ENCODE measurements around the gene TSBP1.
"Not testable (repeated sequence)": the region's sequence is repeated elsewhere in the genome, so short reads cannot be mapped to it uniquely, and the experiment has no call there.

Gene TSBP1

GRCh38 chr6:32291543-32291942 lies 80.2 kb downstream of the TSBP1 start:
- no peak for DNase-seq (ENCODE audit: low read depth)
- no peak overlapping the region for H3K4me3 ChIP-seq (ENCODE audit: control insufficient read depth, low read depth, low read length)
- TF ChIP-seq CTCF (conservative IDR thresholded peaks at IDR 0.05; ENCODE audit: control insufficient read depth, insufficient read depth, low read depth, low read length), result no peak

GRCh38 chr6:32290886-32291450 lies 80.7 kb downstream of the TSBP1 start:
- no peak for TF ChIP-seq CTCF (conservative IDR thresholded peaks at IDR 0.05; ENCODE audit: control insufficient read depth, insufficient read depth, low read depth, low read length)

GRCh38 chr6:32288426-32288825 lies 83.3 kb downstream of the TSBP1 start:
- no peak for TF ChIP-seq CTCF (conservative IDR thresholded peaks at IDR 0.05; ENCODE audit: control insufficient read depth, insufficient read depth, low read depth, low read length)
- DNase-seq (ENCODE audit: low read depth), result no peak
- no peak overlapping the region for H3K4me3 ChIP-seq (ENCODE audit: control insufficient read depth, low read depth, low read length)

More at GRCh38 chr6:32290886-32291450, 80.7 kb downstream of the TSBP1 start:
- DNase-seq (ENCODE audit: low read depth), result peak; percentile 44
- no peak overlapping the region for H3K4me3 ChIP-seq (ENCODE audit: control insufficient read depth, low read depth, low read length)

GRCh38 chr6:32273801-32274577 lies 97.7 kb downstream of the TSBP1 start:
- H3K4me3 ChIP-seq (ENCODE audit: control insufficient read depth, low read depth, low read length); DNase-seq (ENCODE audit: low read depth): not testable (repeated sequence)

- no peak for TF ChIP-seq CTCF (conservative IDR thresholded peaks at IDR 0.05; ENCODE audit: control insufficient read depth, insufficient read depth, low read depth, low read length)
- H3K4me3 ChIP-seq (ENCODE audit: control insufficient read depth, low read depth, low read length), result no peak overlapping the region
- DNase-seq (ENCODE audit: low read depth), result no peak
These were observed 100.3 kb downstream of the TSBP1 start for GRCh38 chr6:32271429-32271828.

GRCh38 chr6:32268459-32268858 lies 103.2 kb downstream of the TSBP1 start:
- H3K4me3 ChIP-seq (ENCODE audit: control insufficient read depth, low read depth, low read length); DNase-seq (ENCODE audit: low read depth): not testable (repeated sequence)

- no peak for TF ChIP-seq CTCF (conservative IDR thresholded peaks at IDR 0.05; ENCODE audit: control insufficient read depth, insufficient read depth, low read depth, low read length)
- DNase-seq (ENCODE audit: low read depth), result no peak
- H3K4me3 ChIP-seq (ENCODE audit: control insufficient read depth, low read depth, low read length), result no peak overlapping the region
These were observed 104.7 kb downstream of the TSBP1 start for GRCh38 chr6:32267035-32267434.

GRCh38 chr6:32257262-32257661 lies 114.4 kb downstream of the TSBP1 start:
- not testable (repeated sequence) for DNase-seq (ENCODE audit: low read depth); H3K4me3 ChIP-seq (ENCODE audit: control insufficient read depth, low read depth, low read length)
